Cardiac fibroblast (primary cell): ENCODE measurements around the gene RAB20.
A peak's percentile ranks its signal among the peaks of the same experiment; 100 is the strongest.

Experiments
- DNase-seq, 2 donors: peaks; one replicate each; pipeline versions ENCODE4 v3.0.0 to v3.0.0-alpha.2; 2010; ENCODE audit warnings: low read depth in 2 of 2
- H3K4me3 ChIP-seq, 2 donors: replicated peaks in 1 of 2; 1 replicate in 1 of 2; 2 replicates in 1 of 2; pipeline ENCODE4 v1.5.1; 2011; ENCODE audit warnings: low read depth in 2 of 2, low read length in 2 of 2, mild to moderate bottlenecking in 2 of 2, moderate library complexity in 1 of 2
- TF ChIP-seq, protein P1 (sequence below): IDR thresholded peaks from one replicate; pipeline ENCODE4 v1.5.1; 2011; ENCODE audit warnings: low read depth, mild to moderate bottlenecking, low read length, inconsistent platforms

Gene RAB20

DNA sequence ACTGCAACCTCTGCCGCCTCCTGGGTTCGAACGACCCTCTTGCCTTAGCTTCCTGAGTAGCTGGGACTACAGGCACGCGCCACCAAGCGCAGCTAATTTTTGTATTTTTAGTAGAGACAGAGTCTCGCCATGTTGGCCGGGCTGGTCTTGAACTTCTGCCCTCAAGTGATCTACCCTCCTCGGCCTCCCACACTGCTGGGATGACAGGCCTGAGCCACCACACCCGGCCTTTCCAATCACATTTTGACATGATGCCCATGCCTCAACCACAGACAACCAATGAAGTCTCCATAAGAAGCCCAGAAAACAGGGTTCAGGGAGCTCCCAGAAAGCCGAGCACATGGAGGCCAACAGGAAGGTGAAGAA, 11.7 kb downstream of the RAB20 start:
- TF ChIP-seq, protein P1, sequence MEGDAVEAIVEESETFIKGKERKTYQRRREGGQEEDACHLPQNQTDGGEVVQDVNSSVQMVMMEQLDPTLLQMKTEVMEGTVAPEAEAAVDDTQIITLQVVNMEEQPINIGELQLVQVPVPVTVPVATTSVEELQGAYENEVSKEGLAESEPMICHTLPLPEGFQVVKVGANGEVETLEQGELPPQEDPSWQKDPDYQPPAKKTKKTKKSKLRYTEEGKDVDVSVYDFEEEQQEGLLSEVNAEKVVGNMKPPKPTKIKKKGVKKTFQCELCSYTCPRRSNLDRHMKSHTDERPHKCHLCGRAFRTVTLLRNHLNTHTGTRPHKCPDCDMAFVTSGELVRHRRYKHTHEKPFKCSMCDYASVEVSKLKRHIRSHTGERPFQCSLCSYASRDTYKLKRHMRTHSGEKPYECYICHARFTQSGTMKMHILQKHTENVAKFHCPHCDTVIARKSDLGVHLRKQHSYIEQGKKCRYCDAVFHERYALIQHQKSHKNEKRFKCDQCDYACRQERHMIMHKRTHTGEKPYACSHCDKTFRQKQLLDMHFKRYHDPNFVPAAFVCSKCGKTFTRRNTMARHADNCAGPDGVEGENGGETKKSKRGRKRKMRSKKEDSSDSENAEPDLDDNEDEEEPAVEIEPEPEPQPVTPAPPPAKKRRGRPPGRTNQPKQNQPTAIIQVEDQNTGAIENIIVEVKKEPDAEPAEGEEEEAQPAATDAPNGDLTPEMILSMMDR, result no peak
- DNase-seq, result no peak
- H3K4me3 ChIP-seq, result no peak overlapping the region

DNA sequence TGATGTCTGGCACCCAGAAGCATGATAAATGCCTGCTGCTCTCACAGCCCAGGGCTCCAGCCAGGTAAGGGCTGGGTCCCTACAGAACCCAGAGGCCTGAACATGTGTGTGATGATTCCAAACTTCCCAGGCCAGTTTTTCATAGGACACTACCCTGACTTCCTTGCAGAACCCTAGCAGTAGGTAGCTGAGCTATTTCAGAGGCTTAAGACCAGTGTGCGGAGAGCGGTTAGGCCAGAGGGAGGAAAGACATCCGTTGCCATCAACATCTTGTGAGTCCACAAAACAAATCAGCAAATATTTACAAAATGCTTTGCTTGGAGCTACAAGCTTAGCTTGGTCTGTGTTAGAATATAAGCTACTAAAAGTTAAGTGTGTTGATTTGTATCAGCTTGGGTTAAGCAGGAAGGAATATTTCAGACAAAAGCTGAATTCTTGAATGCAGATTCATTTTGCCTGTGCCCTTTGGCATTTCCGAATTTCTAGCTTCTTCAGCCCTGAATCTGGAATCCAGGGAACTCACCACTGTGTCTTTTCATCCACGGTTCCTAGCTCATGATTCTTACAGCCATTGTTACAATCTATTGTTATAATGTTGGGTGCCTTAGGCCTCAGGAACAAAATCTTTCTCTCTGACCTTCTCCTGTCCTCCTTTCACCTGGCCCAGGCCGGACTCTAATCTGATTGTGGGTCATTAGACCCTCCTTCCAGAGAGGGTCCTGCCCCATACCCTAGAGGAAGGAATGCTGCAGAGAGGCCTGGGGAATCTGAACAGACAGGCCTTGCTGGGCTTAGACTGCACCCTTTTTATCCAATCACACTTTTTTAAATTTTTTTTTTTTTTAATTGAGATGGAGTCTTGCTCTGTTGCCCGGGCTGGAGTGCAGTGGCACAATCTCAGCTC, 12.4 kb downstream of the RAB20 start:
- peak in 1 of 2 donors; percentile 7 for DNase-seq
- H3K4me3 ChIP-seq, result no peak overlapping the region
- TF ChIP-seq, protein P1, result no peak

DNA sequence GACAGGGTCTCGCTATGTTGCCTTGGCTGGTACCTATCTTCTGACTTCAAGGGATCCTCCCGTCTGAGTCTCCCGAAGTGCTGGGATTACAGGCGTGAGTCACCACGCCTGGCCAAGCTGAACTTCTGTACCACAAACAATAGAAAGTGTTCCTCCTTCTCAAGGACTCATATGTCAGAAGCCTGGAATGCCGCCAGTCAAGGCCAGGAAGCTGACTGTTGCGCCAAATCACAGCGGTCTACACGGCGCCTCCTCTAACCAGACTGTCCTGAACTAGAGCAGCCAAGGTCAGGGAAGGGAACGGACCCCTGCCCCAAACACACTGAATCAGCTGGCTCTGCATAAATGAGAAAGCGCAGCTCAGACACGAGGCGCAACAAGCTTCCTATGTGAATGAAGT, 14.6 kb downstream of the RAB20 start:
- no peak overlapping the region for H3K4me3 ChIP-seq
- TF ChIP-seq, protein P1, result no peak
- DNase-seq, result peak; percentile 96 to 98

DNA sequence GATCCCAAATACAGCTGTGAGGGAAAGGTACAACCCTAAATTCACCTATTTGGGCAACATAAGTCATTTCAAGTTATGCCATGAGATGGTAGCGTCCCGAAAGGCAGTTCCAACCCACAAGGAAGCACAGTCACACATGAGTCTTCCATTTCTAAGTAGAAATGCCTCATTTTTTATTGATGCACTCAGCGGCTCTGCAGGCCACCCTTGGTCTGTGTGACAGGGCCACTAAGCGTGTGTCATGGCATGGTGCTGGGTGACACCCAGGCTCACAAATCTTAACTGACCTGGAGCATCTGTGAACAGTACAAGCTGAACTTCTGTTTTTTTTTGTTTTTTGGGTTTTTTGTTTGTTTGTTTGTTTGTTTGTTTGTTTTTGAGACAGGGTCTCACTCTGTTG, 15.1 kb downstream of the RAB20 start:
- TF ChIP-seq, protein P1, result no peak
- no peak overlapping the region for H3K4me3 ChIP-seq

DNA sequence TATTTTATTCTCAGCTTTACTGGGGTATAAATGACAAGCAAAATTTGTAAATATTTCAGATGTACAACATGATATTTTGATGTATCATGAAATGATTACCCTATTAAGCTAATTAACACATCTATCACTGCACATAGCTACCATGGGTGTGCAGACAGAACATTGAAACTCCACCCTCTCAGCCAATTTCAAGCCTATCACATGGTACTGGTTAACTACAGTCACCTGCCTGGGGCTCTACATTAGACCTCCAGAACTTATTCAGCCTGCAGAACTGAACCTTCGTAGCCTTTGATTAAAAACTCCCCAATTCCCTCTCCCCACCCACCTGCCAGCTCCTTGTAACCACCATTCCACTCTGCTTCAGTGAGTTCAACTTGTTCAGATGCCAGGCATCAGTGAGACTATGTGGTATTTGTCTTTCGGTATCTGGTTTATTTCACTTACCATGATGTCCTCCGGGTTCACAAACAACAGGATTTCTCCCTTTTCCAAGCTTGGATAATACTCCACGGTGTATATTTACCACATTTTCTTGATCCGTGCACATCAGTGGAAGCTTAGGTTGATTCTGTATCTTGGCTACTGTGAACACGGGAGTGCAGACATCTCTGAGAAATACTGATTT, 19.2 kb downstream of the RAB20 start:
- no peak overlapping the region for H3K4me3 ChIP-seq
- TF ChIP-seq, protein P1, result no peak
- DNase-seq, result no peak

More for the DNA sequence above, 15.1 kb downstream of the RAB20 start:
- DNase-seq, result peak in 1 of 2 donors; percentile 34

DNA sequence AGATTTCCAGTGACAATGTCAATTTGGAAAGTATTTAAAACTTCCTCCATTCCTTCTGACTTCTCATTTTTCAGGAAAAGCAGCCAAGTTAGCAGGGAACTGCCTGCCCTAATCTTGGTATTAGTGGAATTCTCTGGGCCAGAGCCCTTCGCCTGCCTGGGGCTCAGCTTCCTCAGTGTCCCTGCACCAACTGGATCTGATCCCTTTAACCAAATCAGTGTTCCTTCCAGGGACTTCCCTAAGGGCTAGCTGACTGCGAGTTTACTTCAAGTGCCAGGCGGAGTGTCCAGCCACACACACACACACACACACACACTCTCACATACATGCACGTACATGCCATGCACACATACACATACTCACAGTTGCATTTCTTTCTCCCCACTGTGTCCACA, 20.0 kb downstream of the RAB20 start:
- peak in 1 of 2 donors; percentile 55 for DNase-seq
- TF ChIP-seq, protein P1, result no peak
- no peak overlapping the region for H3K4me3 ChIP-seq
